Activated CD4-positive, alpha-beta T cell treated with anti-CD3 and anti-CD28 coated beads for 1 hour (primary cell): Measurements from ENCODE around the gene EIF3J.
A peak's percentile ranks its signal among the peaks of the same experiment; 100 is the strongest.
"Not testable (repeated sequence)": the region's sequence is repeated elsewhere in the genome, so short reads cannot be mapped to it uniquely, and the experiment has no call there.

Source experiments
- DNase-seq: peaks from one replicate; pipeline ENCODE4 v3.0.0-alpha.2; 2020

The EIF3J gene

GRCh38 chr15:44544745-44545144 is 7.8 kb downstream of the EIF3J start:
- DNase-seq, result not testable (repeated sequence)

DNA sequence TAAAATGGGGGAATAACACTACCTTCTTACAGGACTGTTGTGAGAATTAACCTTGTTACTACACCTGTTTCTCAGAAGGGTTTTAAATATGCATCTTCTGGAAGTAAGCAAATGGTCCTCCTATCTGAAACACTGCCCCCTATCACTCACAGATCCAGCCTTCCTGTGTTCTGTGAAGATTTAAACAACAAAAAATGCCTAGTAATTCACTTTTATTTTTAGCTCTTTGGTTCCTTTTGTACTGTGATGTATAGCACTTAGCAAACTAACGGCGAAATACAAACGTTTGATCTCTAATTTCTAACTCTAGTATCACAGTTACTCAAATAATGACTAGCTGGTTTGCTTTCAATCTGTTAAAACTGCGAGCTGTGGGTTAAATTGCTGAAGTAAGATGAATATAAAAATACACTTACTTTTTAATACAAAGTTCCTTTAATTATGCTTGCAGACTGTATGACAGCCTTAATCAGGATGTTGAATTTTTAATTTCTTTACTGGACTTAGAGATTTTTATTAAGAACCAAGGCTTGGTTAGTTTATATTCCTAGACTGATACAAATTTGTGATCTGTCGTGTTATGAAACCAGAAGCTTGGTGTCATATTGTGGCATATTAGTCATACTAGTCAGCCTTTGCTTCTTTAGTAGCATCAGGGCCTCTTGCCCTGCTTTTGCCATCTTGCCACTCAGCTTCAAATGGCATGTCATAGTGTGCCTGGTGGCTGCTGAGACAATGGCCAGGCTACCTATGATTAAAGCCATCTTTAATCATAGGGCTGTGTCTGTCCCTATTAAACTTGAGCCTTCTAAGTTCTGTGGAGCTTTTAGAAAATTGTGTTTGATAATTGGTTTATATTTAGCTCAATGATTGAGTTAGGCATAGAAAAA is 9.2 kb downstream of the EIF3J start:
- DNase-seq, result no peak

DNA sequence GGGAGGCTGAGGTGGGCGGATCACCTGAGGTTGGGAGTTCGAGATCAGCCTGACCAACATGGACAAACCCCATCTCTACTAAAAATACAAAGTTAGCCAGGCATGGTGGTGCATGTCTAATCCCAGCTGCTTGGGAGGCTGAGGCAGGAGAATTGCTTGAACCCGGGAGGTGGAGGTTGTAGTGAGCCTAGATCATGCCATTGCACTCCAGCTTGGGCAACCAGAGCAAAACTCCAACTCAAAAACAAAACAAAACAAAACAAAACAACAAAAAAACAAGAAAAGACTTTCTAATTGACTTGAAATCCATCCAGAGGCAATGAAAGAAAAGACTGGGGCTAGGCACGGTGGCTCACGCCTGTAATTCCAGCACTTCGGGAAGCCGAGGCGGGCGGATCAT is 12.2 kb downstream of the EIF3J start:
- not testable (repeated sequence) for DNase-seq

GRCh38 chr15:44550256-44550655 is 13.3 kb downstream of the EIF3J start:
- no peak for DNase-seq

- no peak for DNase-seq
These were observed 13.8 kb downstream of the EIF3J start for GRCh38 chr15:44550734-44551133.

- no peak for DNase-seq
These were observed 18.2 kb downstream of the EIF3J start for GRCh38 chr15:44554934-44555723.

DNA sequence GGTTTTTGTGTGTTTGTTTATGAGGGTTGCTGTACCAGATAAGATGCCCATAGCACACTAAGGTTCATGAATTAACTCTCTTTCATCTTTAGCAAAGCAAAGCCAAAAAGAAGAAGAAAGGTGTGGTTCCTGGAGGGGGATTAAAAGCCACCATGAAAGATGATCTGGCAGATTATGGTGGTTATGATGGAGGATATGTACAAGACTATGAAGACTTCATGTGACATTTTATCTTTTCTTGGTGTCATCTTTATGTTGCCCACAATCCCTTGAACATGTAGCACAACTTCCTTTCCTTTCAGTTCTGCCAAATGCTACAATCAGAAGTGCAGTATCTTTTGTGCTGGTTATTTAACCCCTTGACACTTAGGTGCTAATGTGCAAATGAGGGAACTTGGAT is 24.0 kb downstream of the EIF3J start:
- not testable (repeated sequence) for DNase-seq

DNA sequence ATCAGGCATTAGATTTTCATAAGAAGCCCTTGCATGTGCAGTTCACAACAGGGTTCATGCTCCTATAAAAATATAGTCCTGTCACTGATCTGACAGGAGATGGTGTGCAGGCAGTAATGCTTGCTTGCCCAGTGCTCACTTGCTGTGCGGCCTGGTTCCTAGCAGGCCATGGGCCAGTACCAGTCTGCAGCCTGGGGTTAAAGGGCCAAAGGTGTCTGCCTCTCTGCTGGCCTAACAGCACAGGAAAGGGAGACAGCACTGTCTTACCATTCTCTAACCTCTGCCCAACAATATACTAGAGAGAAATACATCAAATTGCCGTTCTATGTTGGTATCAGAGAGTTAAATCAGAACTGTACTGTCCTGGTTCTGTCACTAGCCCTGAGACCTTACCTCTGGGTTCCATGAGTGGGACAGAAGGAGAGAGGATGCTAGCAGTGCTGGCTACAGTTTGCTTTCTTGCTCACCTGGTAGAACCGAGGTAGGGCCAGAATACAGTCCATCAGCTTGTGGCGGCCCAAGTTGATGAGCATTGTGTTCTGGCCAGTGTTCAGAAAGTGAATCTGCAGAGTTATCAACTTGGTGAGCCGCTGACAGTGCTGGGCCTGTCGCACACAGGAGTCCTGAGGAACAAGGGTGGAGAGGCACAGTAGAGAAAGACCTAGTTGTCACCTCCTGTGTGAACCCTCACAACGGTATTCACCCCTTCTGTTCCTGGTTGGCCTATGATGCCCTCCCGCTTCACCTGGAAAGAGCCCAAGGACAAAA is 28.6 kb downstream of the EIF3J start:
- no peak for DNase-seq

GRCh38 chr15:44566155-44566540 is 29.2 kb downstream of the EIF3J start:
- no peak for DNase-seq

GRCh38 chr15:44568338-44568737 is 31.4 kb downstream of the EIF3J start:
- no peak for DNase-seq

- DNase-seq, result no peak
These were observed 32.4 kb downstream of the EIF3J start for GRCh38 chr15:44569316-44569715.

DNA sequence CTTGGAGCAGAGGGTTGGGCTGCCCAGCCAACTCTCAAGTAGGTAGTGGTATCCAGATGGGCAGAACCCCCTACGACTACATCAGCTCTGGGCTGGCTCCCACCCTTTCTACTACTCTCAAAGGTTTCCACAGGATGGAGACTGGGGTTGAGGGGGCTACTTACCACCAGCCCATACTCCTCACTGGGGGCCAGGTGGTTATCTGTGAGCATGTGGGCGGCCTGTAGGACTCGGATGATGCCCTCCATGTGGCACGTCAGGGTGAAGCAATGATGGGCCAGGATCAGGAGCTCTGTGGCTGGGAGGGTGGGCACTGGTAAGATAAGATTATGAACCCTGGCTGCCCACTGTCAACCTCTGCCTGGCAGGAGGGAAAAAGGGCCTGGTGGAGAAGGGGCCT is 33.4 kb downstream of the EIF3J start:
- DNase-seq, result no peak

- DNase-seq, result no peak
These were observed 36.4 kb downstream of the EIF3J start for GRCh38 chr15:44573386-44573785.

DNA sequence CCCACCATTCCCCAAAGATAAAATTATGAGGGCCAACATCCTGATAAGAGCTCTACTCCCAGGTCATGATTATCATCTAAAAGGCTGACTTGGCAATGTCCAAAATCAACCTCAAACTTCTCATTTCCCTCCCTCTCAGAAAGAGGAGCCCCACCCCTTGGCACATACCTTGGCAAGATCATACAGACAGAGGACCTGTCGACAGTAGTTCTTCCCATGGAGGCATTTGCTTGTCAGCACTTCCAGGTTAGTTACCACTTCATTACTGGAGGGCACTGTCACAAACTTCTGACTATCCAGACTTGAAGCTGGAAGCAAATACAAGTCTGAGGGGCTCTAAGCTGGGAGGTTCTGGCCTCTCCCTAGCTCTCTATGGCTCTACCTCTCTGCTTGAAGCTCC is 37.8 kb downstream of the EIF3J start:
- DNase-seq, result no peak

- DNase-seq, result no peak
These were observed 43.2 kb downstream of the EIF3J start for GRCh38 chr15:44580105-44580504.

GRCh38 chr15:44584162-44584749 is 47.3 kb downstream of the EIF3J start:
- DNase-seq, result peak; percentile 42

DNA sequence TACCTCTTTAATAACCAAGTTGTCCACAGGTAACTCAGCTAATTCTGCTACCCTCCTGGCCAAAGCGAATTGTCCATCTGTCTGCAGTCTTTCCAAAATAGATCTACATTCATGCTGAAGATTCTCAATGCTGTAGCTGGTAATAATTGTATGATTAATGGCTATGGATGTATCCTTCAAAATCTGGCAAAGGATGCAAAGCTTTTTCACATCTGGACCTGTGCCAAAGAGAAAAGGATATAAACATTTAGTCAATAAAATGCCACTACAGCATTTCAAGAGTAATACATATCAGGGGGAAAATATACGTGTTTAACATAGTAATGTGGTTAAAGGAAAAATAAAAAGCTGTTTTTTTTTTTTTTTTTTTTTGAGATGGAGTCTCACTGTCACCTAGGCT is 48.7 kb downstream of the EIF3J start:
- no peak for DNase-seq

- no peak for DNase-seq
These were observed 51.6 kb downstream of the EIF3J start for GRCh38 chr15:44588541-44588940.

DNA sequence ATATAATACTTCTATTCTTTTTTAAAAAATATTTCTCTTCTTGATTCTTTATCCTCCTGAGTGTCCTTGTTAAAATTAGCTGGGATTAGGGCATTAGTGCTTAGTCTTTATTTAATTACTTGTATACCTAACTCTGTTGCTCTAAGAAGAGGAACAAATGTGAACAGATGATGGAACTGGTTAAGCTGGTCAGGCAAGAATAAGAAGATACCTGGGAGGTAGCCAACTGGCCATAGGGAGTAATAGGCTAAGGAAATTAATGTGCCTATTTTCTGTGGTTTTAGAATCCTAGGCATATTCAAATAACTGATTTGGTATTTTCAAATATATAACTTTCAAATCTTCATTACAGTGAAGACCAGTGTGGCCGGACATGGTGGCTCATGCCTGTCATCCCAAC is 54.4 kb downstream of the EIF3J start:
- DNase-seq, result no peak

DNA sequence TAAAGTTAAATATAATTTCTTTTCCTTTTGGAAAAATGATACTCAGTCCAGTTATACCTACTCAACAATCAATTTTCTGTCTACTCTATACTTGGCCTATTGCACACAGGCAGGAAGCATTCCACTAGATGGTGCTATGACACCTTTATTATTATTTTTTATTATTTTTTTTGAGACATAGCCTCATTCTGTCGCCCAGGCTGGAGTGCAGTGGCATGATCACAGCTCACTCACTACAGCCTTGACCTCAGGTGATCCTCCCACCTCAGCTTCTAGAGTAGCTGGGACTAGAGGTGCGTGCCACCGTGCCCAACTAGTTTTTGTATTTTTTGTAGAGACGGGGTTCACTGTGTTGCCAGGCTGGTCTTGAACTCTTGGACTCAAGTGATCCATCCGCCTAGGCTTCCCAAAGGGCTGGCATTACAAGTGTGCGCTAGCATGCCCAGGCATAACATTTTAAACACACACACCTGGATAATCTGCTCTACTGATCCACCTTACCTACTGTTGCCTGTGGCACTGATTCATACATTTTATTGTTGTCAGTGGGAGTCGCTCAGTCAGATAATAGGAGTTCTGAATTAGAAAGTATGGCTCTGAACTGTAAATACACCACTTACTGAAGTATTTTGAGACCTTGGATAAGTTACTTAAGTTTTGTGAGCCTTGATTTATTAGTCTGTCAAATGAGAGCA is 56.2 kb downstream of the EIF3J start:
- no peak for DNase-seq

DNA sequence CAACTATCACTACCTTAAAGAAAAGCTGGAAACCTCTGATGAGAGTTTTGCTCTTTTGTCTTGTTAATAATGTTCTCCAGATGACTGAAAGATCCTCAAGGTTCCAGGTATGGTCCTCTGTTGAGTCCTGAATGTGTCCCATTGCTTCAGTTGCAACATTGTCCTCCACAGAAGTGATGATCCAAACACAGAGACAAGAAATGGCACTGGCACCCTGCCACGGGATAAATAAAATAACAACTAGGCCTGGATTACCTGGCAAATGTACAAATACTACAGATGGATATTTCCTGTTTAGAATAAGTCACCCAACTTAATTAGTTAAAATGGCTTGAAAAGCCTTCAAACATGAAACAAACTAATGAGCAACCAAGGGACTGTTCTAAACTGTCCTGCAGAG is 58.3 kb downstream of the EIF3J start:
- no peak for DNase-seq
